Nephron (organoid): ENCODE results near the gene PDE4B.

ENCODE experiments used
- H3K27ac Mint-ChIP-seq, 3 experiments: 2 replicates each; pipeline ENCODE4 v1.8.0; 2020; ENCODE audit warnings: mixed read lengths in 3 of 3, mild to moderate bottlenecking in 2 of 3, moderate library complexity in 1 of 3
- H3K27me3 Mint-ChIP-seq: 2 replicates; pipeline ENCODE4 v1.8.0; 2021; ENCODE audit warnings: low read depth, mild to moderate bottlenecking, moderate library complexity, mixed read lengths
- H3K36me3 Mint-ChIP-seq: 2 replicates; pipeline ENCODE4 v1.8.0; 2020; ENCODE audit warnings: low read depth, mixed read lengths
- H3K4me1 Mint-ChIP-seq: 2 replicates; pipeline ENCODE4 v1.8.0; 2020; ENCODE audit warnings: mixed read lengths
- H3K4me3 Mint-ChIP-seq, 3 experiments: 2 replicates each; pipeline ENCODE4 v1.8.0; 2020; ENCODE audit warnings: mild to moderate bottlenecking in 3 of 3, mixed read lengths in 3 of 3, moderate library complexity in 2 of 3
- H3K9me3 Mint-ChIP-seq: 2 replicates; pipeline ENCODE4 v1.8.0; 2020; ENCODE audit warnings: mixed read lengths
- CTCF ChIP-seq, 3 experiments: fragments of 200-600 bp; sonication (generic); IDR thresholded peaks; one replicate each; pipeline ENCODE4 v1.5.0; 2021; ENCODE audit warnings: antibody characterized with exemption in 3 of 3; ENCODE audit not compliant: unreplicated experiment in 3 of 3

Gene PDE4B

DNA sequence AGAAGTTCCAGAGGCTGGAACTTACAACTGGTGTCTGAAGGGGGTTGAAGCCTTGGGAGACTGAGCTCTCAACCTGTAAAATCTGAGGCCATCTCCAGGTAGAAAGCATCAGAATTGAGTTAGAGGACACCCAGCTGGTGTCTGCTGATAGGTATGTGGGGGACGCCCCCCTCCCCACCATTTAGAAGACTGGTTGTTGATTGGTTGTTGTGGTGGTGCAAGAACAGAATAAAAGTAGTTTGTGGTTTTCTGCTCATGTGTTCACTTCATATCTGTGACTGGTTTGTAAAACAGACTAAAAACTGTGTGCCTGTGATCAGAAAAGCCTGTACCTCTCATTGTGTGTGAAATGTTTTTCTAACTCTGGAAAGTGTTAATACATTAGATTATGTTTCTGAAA lies 33.2 kb upstream of the PDE4B start:
- H3K27me3 Mint-ChIP-seq: no peaks in the 10 kb centered on the region
- no peaks in the 10 kb centered on the region for H3K9me3 Mint-ChIP-seq
- peaks cover 9% of the 10 kb centered on the region for H3K4me1 Mint-ChIP-seq
- no peak for TF ChIP-seq CTCF (IDR thresholded peaks at IDR 0.05; ENCODE audit: unreplicated experiment in 3 of 3)
- no peak overlapping the region for H3K27ac Mint-ChIP-seq
- no peak overlapping the region for H3K4me3 Mint-ChIP-seq
- H3K36me3 Mint-ChIP-seq: no peaks in the 10 kb centered on the region

DNA sequence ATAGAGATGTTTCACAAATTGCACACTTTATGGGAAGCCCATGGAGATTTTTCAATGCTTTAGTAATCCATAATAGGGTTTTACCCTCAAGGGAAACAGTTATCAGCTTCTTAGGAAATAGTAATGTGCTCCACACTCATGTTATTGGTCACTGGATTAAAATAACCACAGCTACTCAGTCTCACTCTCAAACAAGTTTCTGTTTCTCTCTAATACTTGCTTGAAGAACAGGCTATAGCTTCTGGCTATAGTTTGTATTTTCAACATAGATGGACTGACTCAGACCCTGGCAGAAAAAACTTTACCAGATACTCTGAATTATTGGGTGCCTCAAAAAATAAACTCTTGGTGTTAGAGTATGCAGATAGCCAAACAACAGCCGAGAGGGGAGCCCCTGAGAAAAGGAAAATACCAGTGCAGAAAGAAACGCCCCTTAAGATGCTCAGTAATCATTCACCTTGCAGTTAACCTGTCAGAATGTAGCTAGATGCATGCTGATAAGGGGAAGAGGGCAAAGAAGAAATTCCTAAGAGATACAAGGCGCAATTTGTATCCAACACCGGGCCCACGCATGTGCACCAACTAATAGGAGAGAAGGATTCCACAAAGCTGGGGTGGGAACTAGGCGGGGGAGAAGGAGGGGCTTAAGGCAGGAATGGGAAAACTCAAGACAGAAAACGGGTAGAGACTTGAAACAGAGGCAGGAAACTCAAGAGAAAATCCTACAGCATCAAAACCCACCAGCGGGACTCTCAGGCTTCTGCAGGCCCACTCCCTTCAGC lies 30.4 kb upstream of the PDE4B start:
- no peaks in the 10 kb centered on the region for H3K4me1 Mint-ChIP-seq

GRCh38 chr1:65764052-65764451 lies 28.6 kb upstream of the PDE4B start:
- Mint-ChIP-seq H3K27me3 (no peaks in the 10 kb centered on the region), H3K36me3 (no peaks in the 10 kb centered on the region), H3K4me1 (no peaks in the 10 kb centered on the region), H3K9me3 (peaks cover 4% of the 10 kb centered on the region), H3K27ac (no peak overlapping the region), H3K4me3 (no peak overlapping the region)
- no peak for TF ChIP-seq CTCF (IDR thresholded peaks at IDR 0.05; ENCODE audit: unreplicated experiment in 3 of 3)

More for the DNA sequence above, 30.4 kb upstream of the PDE4B start:
- H3K4me3 Mint-ChIP-seq: no peak overlapping the region
- no peaks in the 10 kb centered on the region for H3K36me3 Mint-ChIP-seq
- peaks cover 4% of the 10 kb centered on the region for H3K9me3 Mint-ChIP-seq
- no peaks in the 10 kb centered on the region for H3K27me3 Mint-ChIP-seq
- H3K27ac Mint-ChIP-seq: peak overlapping the region in 1 of 3 experiments; percentile 15
- TF ChIP-seq CTCF (IDR thresholded peaks at IDR 0.05; ENCODE audit: unreplicated experiment in 3 of 3): no peak

GRCh38 chr1:65765631-65766030 lies 27.1 kb upstream of the PDE4B start:
- Mint-ChIP-seq H3K9me3 (peaks cover 4% of the 10 kb centered on the region), H3K27ac (no peak overlapping the region)

GRCh38 chr1:65769636-65770035 lies 23.1 kb upstream of the PDE4B start:
- H3K4me1 Mint-ChIP-seq: no peaks in the 10 kb centered on the region
- no peak overlapping the region for H3K4me3 Mint-ChIP-seq
- H3K27ac Mint-ChIP-seq: no peak overlapping the region
- peaks cover 4% of the 10 kb centered on the region for H3K9me3 Mint-ChIP-seq
- no peaks in the 10 kb centered on the region for H3K27me3 Mint-ChIP-seq
- no peaks in the 10 kb centered on the region for H3K36me3 Mint-ChIP-seq
- TF ChIP-seq CTCF (IDR thresholded peaks at IDR 0.05; ENCODE audit: unreplicated experiment in 3 of 3): no peak

More at GRCh38 chr1:65765631-65766030, 27.1 kb upstream of the PDE4B start:
- Mint-ChIP-seq H3K4me3 (no peak overlapping the region), H3K4me1 (no peaks in the 10 kb centered on the region), H3K27me3 (no peaks in the 10 kb centered on the region), H3K36me3 (no peaks in the 10 kb centered on the region)
- no peak for TF ChIP-seq CTCF (IDR thresholded peaks at IDR 0.05; ENCODE audit: unreplicated experiment in 3 of 3)

DNA sequence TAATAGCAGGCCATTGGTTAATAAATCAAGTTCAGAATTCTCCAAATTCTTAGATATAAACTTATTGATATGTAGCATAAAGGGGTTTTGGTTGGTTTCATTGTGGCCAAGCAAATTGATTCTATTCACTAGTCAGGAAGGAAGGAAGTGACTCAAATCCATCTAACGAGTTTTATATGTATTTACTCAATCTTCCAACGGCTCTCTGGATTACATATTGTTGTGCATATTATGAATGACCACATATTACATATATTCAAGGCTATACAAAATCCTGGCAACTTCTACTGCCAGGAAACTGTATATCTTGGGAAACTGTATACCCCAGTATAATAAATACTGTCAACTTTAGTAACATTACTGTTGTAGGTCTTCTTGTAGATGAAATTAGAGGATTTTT lies 20.1 kb upstream of the PDE4B start:
- Mint-ChIP-seq H3K4me1 (no peaks in the 10 kb centered on the region), H3K36me3 (no peaks in the 10 kb centered on the region), H3K9me3 (peaks cover 3% of the 10 kb centered on the region), H3K27ac (no peak overlapping the region), H3K4me3 (no peak overlapping the region), H3K27me3 (no peaks in the 10 kb centered on the region)
- no peak for TF ChIP-seq CTCF (IDR thresholded peaks at IDR 0.05; ENCODE audit: unreplicated experiment in 3 of 3)
